Left kidney (tissue), 8 donors: ENCODE data around the gene PHF3. TPM values are rescaled to one million over a fixed set of nuclear protein-coding genes. Genes with fewer than 3 reads are reported as not detected.

Experiments used
- DNase-seq: peaks from one replicate; pipeline ENCODE4 v3.0.0-alpha.2; 2013
- long read RNA-seq, 8 donors: transcript quantifications; one replicate each; lab custom pipeline, GENCODE V29; 2026
- polyA plus RNA-seq: library from polyadenylated mRNA; unstranded; fragments of 120-200 nt; gene quantifications from one replicate; pipeline ENCODE4 v1.2.1, GENCODE V29; 2013; ENCODE audit not compliant: insufficient read length

PHF3 gene, protein sequence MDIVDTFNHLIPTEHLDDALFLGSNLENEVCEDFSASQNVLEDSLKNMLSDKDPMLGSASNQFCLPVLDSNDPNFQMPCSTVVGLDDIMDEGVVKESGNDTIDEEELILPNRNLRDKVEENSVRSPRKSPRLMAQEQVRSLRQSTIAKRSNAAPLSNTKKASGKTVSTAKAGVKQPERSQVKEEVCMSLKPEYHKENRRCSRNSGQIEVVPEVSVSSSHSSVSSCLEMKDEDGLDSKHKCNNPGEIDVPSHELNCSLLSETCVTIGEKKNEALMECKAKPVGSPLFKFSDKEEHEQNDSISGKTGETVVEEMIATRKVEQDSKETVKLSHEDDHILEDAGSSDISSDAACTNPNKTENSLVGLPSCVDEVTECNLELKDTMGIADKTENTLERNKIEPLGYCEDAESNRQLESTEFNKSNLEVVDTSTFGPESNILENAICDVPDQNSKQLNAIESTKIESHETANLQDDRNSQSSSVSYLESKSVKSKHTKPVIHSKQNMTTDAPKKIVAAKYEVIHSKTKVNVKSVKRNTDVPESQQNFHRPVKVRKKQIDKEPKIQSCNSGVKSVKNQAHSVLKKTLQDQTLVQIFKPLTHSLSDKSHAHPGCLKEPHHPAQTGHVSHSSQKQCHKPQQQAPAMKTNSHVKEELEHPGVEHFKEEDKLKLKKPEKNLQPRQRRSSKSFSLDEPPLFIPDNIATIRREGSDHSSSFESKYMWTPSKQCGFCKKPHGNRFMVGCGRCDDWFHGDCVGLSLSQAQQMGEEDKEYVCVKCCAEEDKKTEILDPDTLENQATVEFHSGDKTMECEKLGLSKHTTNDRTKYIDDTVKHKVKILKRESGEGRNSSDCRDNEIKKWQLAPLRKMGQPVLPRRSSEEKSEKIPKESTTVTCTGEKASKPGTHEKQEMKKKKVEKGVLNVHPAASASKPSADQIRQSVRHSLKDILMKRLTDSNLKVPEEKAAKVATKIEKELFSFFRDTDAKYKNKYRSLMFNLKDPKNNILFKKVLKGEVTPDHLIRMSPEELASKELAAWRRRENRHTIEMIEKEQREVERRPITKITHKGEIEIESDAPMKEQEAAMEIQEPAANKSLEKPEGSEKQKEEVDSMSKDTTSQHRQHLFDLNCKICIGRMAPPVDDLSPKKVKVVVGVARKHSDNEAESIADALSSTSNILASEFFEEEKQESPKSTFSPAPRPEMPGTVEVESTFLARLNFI (N-terminal part only)
- polyA plus RNA-seq = 71.9 TPM
- long read RNA-seq, donor 1, partial matches to known transcripts = 46 of 47 reads
- long read RNA-seq, donor 1, other reads (novel, unspliced or antisense) = 0 of 47 reads
- long read RNA-seq, donor 2, partial matches to known transcripts = 18 of 18 reads
- long read RNA-seq, donor 2, other reads (novel, unspliced or antisense) = 0 of 18 reads
- long read RNA-seq, donor 3, partial matches to known transcripts = 27 of 27 reads
- long read RNA-seq, donor 3, other reads (novel, unspliced or antisense) = 0 of 27 reads
- long read RNA-seq, donor 4 = 0 reads
- long read RNA-seq, donor 5, partial matches to known transcripts = 65 of 65 reads
- long read RNA-seq, donor 5, other reads (novel, unspliced or antisense) = 0 of 65 reads
- long read RNA-seq, donor 6, partial matches to known transcripts = 17 of 18 reads
- long read RNA-seq, donor 6, other reads (novel, unspliced or antisense) = 0 of 18 reads
- long read RNA-seq, donor 7, partial matches to known transcripts = 16 of 16 reads
- long read RNA-seq, donor 7, other reads (novel, unspliced or antisense) = 0 of 16 reads
- long read RNA-seq, donor 8, partial matches to known transcripts = 0 of 1 reads
- long read RNA-seq, donor 8, other reads (novel, unspliced or antisense) = 0 of 1 reads

GRCh38 chr6:63635588-63636517 is at the start of gene PHF3:
PHF3 (plus strand) TSS chr6:63635802; CDS start chr6:63646552, 10,750 bp downstream.
- peak; percentile 90 for DNase-seq

- DNase-seq = no peak
These were observed 45.6 kb upstream of the PHF3 start for GRCh38 chr6:63589952-63590411.

- no peak for DNase-seq
These were observed 42.7 kb upstream of the PHF3 start for GRCh38 chr6:63592886-63593285.

GRCh38 chr6:63597141-63598048 is 38.2 kb upstream of the PHF3 start:
- DNase-seq = peak; percentile 22

GRCh38 chr6:63598049-63599036 is 37.3 kb upstream of the PHF3 start:
- DNase-seq = peak; percentile 76

GRCh38 chr6:63599243-63599642 is 36.4 kb upstream of the PHF3 start:
- no peak for DNase-seq

DNA sequence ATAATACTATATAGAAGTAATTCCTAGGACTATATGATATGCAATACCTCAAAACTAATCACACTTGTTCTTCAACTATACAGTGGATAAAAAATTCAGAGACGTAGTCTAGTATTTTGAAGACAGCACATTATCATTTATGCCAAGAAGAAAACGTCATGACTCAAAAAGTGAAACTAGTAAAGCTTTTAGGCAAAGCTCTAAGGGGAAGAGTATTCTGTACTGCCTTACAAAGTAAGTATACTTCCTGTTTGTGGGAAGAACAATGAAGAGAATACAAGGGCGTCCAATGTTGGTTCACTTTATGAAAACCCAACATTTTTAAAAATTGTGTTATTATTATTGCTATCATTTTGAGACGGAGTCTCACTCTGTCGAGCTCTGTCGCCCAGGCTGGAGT is 35.5 kb upstream of the PHF3 start:
- no peak for DNase-seq

GRCh38 chr6:63609231-63609630 is 26.4 kb upstream of the PHF3 start:
- no peak for DNase-seq

- no peak for DNase-seq
These were observed 24.7 kb upstream of the PHF3 start for GRCh38 chr6:63610944-63611343.

GRCh38 chr6:63611560-63611959 is 24.0 kb upstream of the PHF3 start:
- no peak for DNase-seq

GRCh38 chr6:63615590-63615989 is 20.0 kb upstream of the PHF3 start:
- DNase-seq = no peak

- DNase-seq = no peak
These were observed 11.5 kb upstream of the PHF3 start for GRCh38 chr6:63624091-63624490.

DNA sequence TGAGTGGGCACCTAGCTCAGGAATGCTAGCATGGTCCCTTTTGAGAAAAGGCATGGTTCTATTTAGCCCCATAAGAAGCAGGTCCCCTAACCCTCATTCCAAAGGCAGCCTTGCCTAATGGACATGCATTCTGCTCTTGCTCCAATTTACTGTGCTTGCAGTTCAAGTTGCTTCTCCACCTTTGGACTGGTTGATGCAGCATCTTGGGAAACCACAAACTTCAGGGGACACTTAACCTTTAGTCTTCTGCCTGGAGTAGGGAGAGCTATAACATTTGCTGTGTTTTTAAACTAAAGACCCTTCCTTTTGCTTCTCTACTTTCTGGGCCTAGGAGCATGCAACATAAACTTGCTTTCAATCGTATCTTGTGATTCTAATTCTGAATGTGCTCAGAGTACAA is 5.1 kb upstream of the PHF3 start:
- no peak for DNase-seq

DNA sequence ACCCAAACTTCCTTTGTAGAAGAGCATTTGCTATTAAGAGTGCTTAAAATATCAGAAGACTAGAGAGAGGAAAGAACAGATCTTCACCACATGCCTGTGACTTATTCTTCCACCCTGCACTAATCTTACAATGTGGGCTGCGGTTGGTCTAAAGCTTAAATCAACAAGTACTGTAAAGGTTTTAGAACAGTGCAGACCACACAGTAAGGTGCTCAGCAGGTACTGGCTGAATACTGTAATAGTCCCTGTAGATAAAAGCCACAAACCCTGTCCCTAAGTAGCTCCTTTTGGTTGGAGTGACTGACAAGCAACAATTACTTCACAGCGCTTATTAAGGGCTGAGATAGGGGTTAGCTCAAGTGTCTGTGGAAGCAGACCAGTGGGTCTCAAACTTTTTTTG is 972 bp upstream of the PHF3 start:
- no peak for DNase-seq

GRCh38 chr6:63635215-63635587 is 401 bp upstream of the PHF3 start:
- DNase-seq = no peak

- peak; percentile 61 for DNase-seq
These were observed 968 bp downstream of the PHF3 start for GRCh38 chr6:63636518-63637021.

- DNase-seq = no peak
These were observed 2.4 kb downstream of the PHF3 start for GRCh38 chr6:63637865-63638445.
